ENCODE data around the gene FCGBP.
A peak's percentile ranks its signal among the peaks of the same experiment; 100 is the strongest.
"Not testable (repeated sequence)": the region's sequence is repeated elsewhere in the genome, so short reads cannot be mapped to it uniquely, and the experiment has no call there.

FCGBP gene

GRCh38 chr19:39916236-39916635 is 18.2 kb downstream of the FCGBP start:
- no peak for DNase-seq

GRCh38 chr19:39915848-39916215 is 18.6 kb downstream of the FCGBP start:
- DNase-seq, result no peak

- no peak for DNase-seq
Measured at GRCh38 chr19:39915101-39915847, 19.2 kb downstream of the FCGBP start.

GRCh38 chr19:39913682-39914333 is 20.6 kb downstream of the FCGBP start:
- no peak for DNase-seq

GRCh38 chr19:39908803-39909202 is 25.6 kb downstream of the FCGBP start:
- no peak for DNase-seq

- no peak for DNase-seq
Measured at GRCh38 chr19:39906820-39907611, 27.4 kb downstream of the FCGBP start.

- no peak for DNase-seq
Measured at GRCh38 chr19:39906283-39906682, 28.2 kb downstream of the FCGBP start.

GRCh38 chr19:39903486-39904091 is 30.8 kb downstream of the FCGBP start:
- not testable (repeated sequence) for DNase-seq

- not testable (repeated sequence) for DNase-seq
Measured at GRCh38 chr19:39902326-39902725, 32.1 kb downstream of the FCGBP start.

GRCh38 chr19:39901681-39902080 is 32.8 kb downstream of the FCGBP start:
- DNase-seq, result not testable (repeated sequence)

- not testable (repeated sequence) for DNase-seq
Measured at GRCh38 chr19:39898858-39899257, 35.6 kb downstream of the FCGBP start.

GRCh38 chr19:39897511-39898245 is 36.8 kb downstream of the FCGBP start:
- DNase-seq, result peak; percentile 35

- DNase-seq, result not testable (repeated sequence)
Measured at GRCh38 chr19:39895096-39895495, 39.3 kb downstream of the FCGBP start.

- not testable (repeated sequence) for DNase-seq
Measured at GRCh38 chr19:39894236-39894606, 40.2 kb downstream of the FCGBP start.

GRCh38 chr19:39893366-39894235 is 40.8 kb downstream of the FCGBP start:
- DNase-seq, result not testable (repeated sequence)

GRCh38 chr19:39892506-39892902 is 41.9 kb downstream of the FCGBP start:
- DNase-seq, result not testable (repeated sequence)

GRCh38 chr19:39891660-39892505 is 42.6 kb downstream of the FCGBP start:
- DNase-seq, result peak; percentile 18

GRCh38 chr19:39890755-39891551 is 43.5 kb downstream of the FCGBP start:
- DNase-seq, result no peak

Data from stimulated activated CD4-positive, alpha-beta T cell treated with anti-CD3 and anti-CD28 coated beads, Interleukin-4, amount 100 ng/mL, for 1 hour (primary cell).